ENCODE results near the gene STX7. TPM values are rescaled to one million over a fixed set of nuclear protein-coding genes. Genes with fewer than 3 reads are reported as not detected.

The STX7 gene
- total and polyA plus RNA-seq, 2 donors from 2014 or later: 27.4 to 77.9 TPM

DNA sequence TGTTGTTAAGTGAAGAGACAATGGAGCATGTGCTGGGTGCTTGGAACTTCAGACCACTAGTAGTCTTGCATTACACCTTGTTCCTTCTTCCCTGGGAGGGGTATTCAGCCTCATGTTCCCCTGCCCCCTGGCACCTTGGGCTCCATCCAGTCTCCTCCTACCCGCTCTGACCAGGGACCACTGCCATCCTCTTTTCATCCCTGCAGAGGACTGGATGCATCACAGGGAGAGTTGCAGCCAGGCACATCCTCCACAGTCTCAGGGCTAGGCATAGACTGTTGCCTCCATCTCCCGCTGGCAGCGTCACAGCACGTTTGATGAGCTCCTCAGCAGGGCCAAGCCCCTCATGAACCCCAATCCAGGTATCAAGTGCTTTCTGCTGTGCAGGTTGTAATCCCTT, 38.3 kb upstream of the STX7 start:
- no peak for DNase-seq
- Histone ChIP-seq H3K9me3 (ENCODE audit: control insufficient read depth in 2 of 3, insufficient read depth in 1 of 3, low read length in 3 of 3) (no peaks in the 10 kb centered on the region), H3K9ac (ENCODE audit: low read length in 3 of 3) (no peak overlapping the region), H3K4me3 (ENCODE audit: low read length in 3 of 3) (no peak overlapping the region), H3K4me1 (ENCODE audit: control insufficient read depth in 2 of 3, insufficient read depth in 2 of 3, low read depth in 1 of 3, low read length in 3 of 3) (no peaks in the 10 kb centered on the region), H3K27me3 (ENCODE audit: control insufficient read depth, insufficient read depth, low read length) (no peaks in the 10 kb centered on the region), H3K36me3 (ENCODE audit: control insufficient read depth in 2 of 3, insufficient read depth in 3 of 3, low read length in 3 of 3) (no peaks in the 10 kb centered on the region), H3K27ac (ENCODE audit: low read depth in 2 of 2, low read length in 2 of 2) (no peak overlapping the region)
- intact Hi-C loops (cut with DNase I): no loop called here
- TF ChIP-seq, protein P1, sequence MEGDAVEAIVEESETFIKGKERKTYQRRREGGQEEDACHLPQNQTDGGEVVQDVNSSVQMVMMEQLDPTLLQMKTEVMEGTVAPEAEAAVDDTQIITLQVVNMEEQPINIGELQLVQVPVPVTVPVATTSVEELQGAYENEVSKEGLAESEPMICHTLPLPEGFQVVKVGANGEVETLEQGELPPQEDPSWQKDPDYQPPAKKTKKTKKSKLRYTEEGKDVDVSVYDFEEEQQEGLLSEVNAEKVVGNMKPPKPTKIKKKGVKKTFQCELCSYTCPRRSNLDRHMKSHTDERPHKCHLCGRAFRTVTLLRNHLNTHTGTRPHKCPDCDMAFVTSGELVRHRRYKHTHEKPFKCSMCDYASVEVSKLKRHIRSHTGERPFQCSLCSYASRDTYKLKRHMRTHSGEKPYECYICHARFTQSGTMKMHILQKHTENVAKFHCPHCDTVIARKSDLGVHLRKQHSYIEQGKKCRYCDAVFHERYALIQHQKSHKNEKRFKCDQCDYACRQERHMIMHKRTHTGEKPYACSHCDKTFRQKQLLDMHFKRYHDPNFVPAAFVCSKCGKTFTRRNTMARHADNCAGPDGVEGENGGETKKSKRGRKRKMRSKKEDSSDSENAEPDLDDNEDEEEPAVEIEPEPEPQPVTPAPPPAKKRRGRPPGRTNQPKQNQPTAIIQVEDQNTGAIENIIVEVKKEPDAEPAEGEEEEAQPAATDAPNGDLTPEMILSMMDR (IDR thresholded peaks at IDR 0.05; ENCODE audit: borderline replicate concordance, extremely low read depth, insufficient read depth): no peak
- FAIRE-seq: no peak

DNA sequence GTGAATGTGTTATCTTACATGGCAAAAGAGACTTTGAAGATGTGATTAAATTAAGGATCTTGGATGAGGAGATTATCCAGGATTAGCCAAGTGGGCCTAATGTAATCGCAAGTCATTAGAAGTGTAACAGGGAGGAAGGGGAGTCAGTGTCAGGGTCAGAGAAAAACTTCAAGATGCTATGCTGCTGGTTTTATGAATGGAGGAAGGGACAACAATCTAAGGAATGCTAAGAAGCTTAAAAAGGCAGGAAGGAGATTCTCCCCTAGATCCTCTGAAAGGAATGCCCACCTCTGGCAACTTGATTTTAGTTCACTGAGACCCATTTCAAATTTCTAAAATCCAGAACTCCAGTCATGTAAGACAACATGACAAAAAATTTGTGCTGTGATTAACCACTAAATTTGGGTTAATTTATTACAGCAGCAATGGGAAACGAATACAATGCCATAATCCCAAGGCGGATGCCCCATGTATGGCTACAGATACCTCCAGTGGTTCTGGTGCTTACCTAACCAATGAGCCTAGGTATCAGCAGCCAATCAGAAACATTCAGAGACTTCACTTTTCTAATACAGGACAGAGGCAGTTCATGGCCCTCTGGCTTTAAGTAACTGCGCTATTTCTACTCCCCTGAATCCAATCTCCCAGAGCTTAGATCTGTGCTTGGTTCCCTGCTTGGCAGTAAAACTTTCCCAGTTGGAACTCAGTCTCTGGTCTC, 36.0 kb upstream of the STX7 start:
- Histone ChIP-seq H3K27ac (ENCODE audit: low read depth in 2 of 2, low read length in 2 of 2) (no peak overlapping the region), H3K4me3 (ENCODE audit: low read length in 3 of 3) (no peak overlapping the region), H3K9me3 (ENCODE audit: control insufficient read depth in 2 of 3, insufficient read depth in 1 of 3, low read length in 3 of 3) (no peaks in the 10 kb centered on the region), H3K9ac (ENCODE audit: low read length in 3 of 3) (no peak overlapping the region), H3K4me1 (ENCODE audit: control insufficient read depth in 2 of 3, insufficient read depth in 2 of 3, low read depth in 1 of 3, low read length in 3 of 3) (no peaks in the 10 kb centered on the region), H3K27me3 (ENCODE audit: control insufficient read depth, insufficient read depth, low read length) (no peaks in the 10 kb centered on the region), H3K36me3 (ENCODE audit: control insufficient read depth in 2 of 3, insufficient read depth in 3 of 3, low read length in 3 of 3) (no peaks in the 10 kb centered on the region)
- intact Hi-C loops (cut with DNase I): no loop called here
- no peak for FAIRE-seq
- TF ChIP-seq, protein P1 (IDR thresholded peaks at IDR 0.05; ENCODE audit: borderline replicate concordance, extremely low read depth, insufficient read depth): no peak
- no peak for DNase-seq

DNA sequence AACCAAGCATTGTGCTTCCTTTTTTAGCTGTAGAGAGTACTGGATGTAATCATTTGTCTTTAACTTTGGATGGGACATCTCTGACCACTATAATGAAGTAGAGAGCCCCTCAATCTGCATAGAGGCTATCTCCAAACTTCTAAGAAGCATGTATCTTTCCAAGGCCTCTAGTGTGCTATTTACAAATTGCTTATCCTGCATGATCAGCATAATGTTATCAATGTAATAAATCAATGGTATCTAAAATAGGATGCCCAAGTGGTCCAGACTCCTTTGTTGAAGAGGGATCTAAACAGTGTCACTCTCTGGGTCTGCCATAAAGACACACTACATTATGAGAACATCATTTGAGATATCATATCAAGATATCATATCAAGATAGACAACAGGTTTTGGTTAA, 31.9 kb upstream of the STX7 start:
- no peaks in the 10 kb centered on the region for H3K27me3 ChIP-seq (ENCODE audit: control insufficient read depth, insufficient read depth, low read length)
- intact Hi-C loops (cut with DNase I): no loop called here
- FAIRE-seq (no peak), DNase-seq (no peak)
- TF ChIP-seq, protein P1 (IDR thresholded peaks at IDR 0.05; ENCODE audit: borderline replicate concordance, extremely low read depth, insufficient read depth): no peak
- no peak overlapping the region for H3K9ac ChIP-seq (ENCODE audit: low read length in 3 of 3)
- H3K4me1 ChIP-seq (ENCODE audit: control insufficient read depth in 2 of 3, insufficient read depth in 2 of 3, low read depth in 1 of 3, low read length in 3 of 3): no peaks in the 10 kb centered on the region
- no peak overlapping the region for H3K27ac ChIP-seq (ENCODE audit: low read depth in 2 of 2, low read length in 2 of 2)
- no peaks in the 10 kb centered on the region for H3K36me3 ChIP-seq (ENCODE audit: control insufficient read depth in 2 of 3, insufficient read depth in 3 of 3, low read length in 3 of 3)
- H3K9me3 ChIP-seq (ENCODE audit: control insufficient read depth in 2 of 3, insufficient read depth in 1 of 3, low read length in 3 of 3): no peaks in the 10 kb centered on the region
- no peak overlapping the region for H3K4me3 ChIP-seq (ENCODE audit: low read length in 3 of 3)

DNA sequence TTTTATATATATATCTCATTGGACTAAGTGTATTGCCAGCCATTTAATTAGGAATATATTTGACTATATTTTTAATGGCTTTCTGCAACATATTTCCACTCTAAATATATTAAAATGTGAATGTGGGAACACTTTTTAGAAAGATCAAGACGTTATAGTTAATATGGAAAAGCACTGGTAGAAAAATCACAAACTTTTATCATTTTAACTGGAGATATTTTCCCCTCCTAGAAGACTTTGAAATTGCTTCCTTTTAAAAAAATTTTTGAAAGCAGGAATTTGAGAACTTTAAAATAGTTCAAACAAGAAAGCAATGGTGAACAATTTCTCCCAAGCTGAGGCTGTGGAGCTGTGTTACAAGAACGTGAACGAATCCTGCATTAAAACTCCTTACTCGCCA, 25.1 kb upstream of the STX7 start, which contains the start of gene TAAR9:
TSS of gene TAAR9 (plus strand) at position 301 of the 400 bp plus-strand sequence. CDS start at position 314, 13 bp downstream.
- intact Hi-C loops (cut with DNase I): no loop called here
- FAIRE-seq: no peak
- no peaks in the 10 kb centered on the region for H3K4me1 ChIP-seq (ENCODE audit: control insufficient read depth in 2 of 3, insufficient read depth in 2 of 3, low read depth in 1 of 3, low read length in 3 of 3)
- no peak for DNase-seq
- H3K9ac ChIP-seq (ENCODE audit: low read length in 3 of 3): no peak within 1 kb of the TSS
- no peaks in the 10 kb centered on the region for H3K9me3 ChIP-seq (ENCODE audit: control insufficient read depth in 2 of 3, insufficient read depth in 1 of 3, low read length in 3 of 3)
- H3K27ac ChIP-seq (ENCODE audit: low read depth in 2 of 2, low read length in 2 of 2): no peak within 1 kb of the TSS
- no peaks in the 10 kb centered on the region for H3K27me3 ChIP-seq (ENCODE audit: control insufficient read depth, insufficient read depth, low read length)
- no peaks in the 10 kb centered on the region for H3K36me3 ChIP-seq (ENCODE audit: control insufficient read depth in 2 of 3, insufficient read depth in 3 of 3, low read length in 3 of 3)
- H3K4me3 ChIP-seq (ENCODE audit: low read length in 3 of 3): no peak within 1 kb of the TSS
- TF ChIP-seq, protein P1 (IDR thresholded peaks at IDR 0.05; ENCODE audit: borderline replicate concordance, extremely low read depth, insufficient read depth): no peak

Data from kidney (tissue), 14 donors.